Skin epidermis (tissue), 12 donors: ENCODE measurements around the gene GBA3.

Experiments used
- H3K27ac ChIP-seq, 21 experiments: fragments of 200-600 bp; sonication (generic) in 11 of 21; one replicate each; pipeline ENCODE4 v1.5.0; 2020; ENCODE audit warnings: mild to moderate bottlenecking in 3 of 21, inconsistent platforms in 2 of 21, moderate library complexity in 2 of 21
- H3K4me3 ChIP-seq, 7 experiments: fragments of 200-600 bp; sonication (generic) in 2 of 7; one replicate each; pipeline ENCODE4 v1.5.0; 2020; ENCODE audit warnings: inconsistent platforms in 2 of 7, mild to moderate bottlenecking in 2 of 7, moderate library complexity in 1 of 7

Gene GBA3

DNA sequence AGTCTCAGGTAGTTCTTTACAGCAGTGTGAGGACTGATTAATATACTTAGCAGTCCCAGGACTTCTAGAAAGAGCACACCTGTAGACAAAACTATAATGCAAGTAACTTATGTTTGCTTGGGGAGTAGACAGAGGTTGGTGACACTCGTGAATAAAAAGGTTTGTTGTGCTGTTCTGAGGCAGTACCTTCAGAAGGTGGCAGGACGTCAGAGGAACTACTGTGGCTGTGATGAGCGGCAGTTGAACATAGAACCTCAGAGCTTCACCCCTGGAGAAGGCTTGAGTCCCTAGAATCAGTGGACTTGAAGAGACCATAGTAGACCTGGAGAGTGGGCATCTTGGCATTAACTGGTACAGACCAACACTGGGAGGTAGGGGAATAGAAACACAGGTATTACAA is 3.3 kb upstream of the GBA3 start:
- Histone ChIP-seq H3K4me3 (no peak overlapping the region), H3K27ac (no peak overlapping the region)

DNA sequence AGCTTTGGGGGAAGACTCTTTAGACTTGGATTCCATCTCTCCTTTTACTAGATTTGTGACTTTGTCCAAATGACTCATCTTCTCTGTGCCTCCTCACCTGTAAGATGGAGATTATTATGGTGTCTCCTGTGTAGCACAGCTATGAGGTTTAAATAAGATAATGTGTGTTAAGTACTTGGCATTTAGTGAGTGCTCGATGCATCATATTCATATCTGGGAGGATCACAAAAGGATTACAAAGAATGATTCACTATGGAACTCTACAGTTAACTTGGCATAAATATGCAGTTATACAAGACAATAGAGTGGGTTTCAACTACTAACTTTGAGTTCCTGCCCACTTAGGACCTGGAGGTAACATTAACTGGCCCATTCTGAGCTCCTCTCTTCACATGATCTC is 2.3 kb downstream of the GBA3 start:
- no peak overlapping the region for H3K4me3 ChIP-seq
- H3K27ac ChIP-seq, result no peak overlapping the region

DNA sequence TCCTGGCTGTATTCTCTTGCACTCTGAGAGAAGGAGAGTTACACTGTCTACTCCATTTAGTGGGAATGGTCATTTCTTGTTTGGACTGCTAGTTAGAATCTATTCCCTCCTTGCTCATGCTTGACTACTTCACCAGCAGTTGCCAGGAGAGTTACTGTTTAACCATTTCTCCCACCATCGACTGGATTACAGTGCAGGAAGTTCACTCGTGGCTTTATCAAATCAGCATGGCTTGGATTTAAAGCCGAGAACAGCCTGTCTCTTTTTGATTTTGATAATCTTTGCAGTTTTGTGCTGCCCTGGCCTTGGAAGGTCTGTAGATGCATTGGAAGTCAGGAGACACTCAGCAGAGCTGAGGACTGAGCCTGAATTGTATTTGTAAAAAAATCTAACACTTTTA is 3.2 kb downstream of the GBA3 start:
- no peak overlapping the region for H3K27ac ChIP-seq
- H3K4me3 ChIP-seq, result no peak overlapping the region

DNA sequence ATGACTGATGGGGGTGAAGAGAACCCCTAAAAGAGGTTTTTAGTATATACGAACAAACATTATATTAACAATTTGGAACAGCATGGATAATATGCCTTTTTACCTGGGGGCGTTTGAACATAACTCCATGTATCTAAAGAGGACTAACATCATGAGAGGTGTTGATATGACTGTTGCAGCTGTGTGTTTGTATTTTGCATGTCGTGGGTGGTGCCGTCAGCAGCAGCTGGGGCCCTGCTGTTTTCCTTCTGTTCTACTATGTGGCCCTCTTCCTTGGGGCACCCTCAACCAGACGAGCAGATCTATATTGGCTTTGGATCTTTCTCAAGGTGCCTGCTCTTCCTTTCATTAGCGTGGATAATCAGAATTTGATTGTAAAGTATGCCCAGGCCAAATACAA is 11.2 kb downstream of the GBA3 start:
- Histone ChIP-seq H3K4me3 (no peak overlapping the region), H3K27ac (no peak overlapping the region)

DNA sequence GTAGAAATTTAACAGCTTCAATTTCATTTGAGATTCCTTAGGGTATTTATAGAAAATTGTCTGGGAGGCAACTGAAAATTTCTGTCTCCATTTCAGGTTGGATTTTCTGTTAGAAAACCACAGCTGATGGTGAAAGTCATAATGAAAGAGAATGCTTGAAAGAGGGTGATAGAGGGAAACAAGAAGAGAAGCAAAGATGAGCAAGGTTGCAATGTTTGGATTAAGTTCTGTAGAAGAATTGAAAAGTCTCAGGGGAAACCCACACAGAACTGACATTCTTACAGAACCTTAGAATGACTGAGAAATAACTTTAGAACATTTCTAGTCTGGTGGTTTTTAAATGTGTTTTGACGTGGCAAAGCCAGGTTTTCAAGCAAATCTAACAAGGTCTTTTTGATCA is 14.7 kb downstream of the GBA3 start:
- Histone ChIP-seq H3K27ac (no peak overlapping the region), H3K4me3 (no peak overlapping the region)

DNA sequence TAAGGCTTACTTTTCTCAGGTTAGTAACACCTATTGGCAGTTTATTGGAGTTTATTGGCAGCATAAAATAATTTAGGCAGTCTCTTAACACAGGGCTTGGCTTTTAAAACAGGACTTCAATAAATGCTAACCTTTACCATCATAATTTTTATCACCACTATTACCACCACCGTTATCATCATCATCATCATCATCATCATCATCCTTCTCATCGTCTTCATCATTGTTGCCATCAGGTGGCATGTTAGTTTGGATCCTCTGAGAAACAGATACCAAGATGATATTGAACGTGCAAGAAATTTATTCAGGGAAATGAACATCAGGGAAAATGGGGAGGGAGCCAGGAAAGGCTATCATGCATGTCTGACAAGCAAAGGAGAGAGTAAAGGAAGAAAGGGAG is 16.2 kb downstream of the GBA3 start:
- no peak overlapping the region for H3K27ac ChIP-seq
- no peak overlapping the region for H3K4me3 ChIP-seq

DNA sequence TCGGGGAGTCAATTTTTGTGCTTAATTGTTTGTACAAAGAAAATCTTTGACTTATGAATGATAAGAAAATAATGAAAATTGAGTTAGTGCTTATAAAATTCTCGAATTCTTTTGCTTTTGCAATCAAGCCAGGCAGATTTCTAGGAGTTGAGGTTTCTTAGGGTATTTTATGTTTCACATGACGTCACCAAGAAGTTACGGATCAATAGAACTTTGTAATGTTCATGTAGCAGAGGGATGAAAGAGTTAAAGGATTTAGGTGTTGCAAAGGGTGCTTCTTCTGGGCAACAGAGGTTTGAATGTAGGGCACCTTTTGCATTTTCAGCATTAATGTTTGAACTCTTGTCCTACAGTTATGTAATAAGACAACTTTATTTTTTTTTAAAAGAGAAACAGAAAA is 19.4 kb downstream of the GBA3 start:
- Histone ChIP-seq H3K27ac (no peak overlapping the region), H3K4me3 (no peak overlapping the region)

DNA sequence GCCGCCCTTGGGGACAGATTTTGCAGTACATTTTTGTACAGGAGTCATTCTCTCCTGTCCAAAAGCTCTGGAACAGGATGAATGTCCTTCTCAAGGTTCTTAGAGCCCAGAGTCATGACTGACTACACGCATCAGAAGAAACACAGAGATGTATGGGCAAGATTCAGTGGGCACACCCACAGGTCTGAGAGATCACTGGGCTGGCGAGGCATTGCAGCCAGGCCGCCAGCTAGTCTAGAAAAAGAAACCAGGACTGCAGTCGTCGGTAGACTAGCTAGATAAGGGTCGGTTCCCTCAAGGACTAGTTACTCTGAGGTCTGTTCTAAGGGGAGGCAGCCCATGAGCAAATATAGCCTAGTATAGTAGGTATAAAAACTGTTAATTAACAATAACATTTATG is 19.8 kb downstream of the GBA3 start:
- H3K4me3 ChIP-seq, result no peak overlapping the region

DNA sequence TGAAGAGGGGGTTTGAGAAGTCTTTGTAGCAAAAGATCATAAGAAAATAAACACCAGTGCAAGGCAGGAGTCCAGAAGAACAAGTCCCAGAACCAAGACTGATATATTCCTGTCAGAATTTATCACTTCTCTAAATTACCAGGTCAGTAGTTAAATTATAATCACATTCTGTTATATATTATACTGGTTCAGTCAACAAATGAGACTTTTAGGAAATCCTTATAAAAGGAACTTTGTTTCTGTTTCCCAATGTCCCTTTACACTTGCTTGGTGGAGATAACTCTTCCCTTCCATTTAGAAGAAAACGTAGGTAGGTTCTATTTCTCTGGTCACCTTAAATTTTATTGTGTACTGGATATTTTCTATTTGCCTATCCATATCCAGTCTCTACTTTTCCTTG is 21.1 kb downstream of the GBA3 start:
- H3K27ac ChIP-seq, result no peak overlapping the region

More for the DNA sequence above, 19.8 kb downstream of the GBA3 start:
- no peak overlapping the region for H3K27ac ChIP-seq

DNA sequence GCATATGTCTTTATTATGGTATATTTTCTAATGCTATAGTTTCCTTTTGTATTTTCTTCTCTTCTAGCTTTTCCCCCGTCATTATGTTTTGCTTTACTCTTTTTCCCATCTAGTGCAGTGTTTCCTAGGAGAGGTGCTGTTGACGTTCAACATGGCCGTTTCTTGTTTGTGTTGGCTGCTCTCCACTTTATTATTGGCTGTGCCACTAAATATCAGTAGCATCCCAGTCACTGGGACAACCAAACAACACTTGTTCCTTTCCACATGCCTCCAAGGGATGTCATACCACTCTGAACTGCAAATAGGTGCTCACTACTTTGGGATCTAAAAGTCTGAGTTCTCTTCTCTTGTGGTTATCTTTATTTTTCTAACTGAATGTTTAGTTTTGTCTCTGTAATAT is 26.5 kb downstream of the GBA3 start:
- Histone ChIP-seq H3K27ac (no peak overlapping the region), H3K4me3 (no peak overlapping the region)

More for the DNA sequence above, 21.1 kb downstream of the GBA3 start:
- no peak overlapping the region for H3K4me3 ChIP-seq

DNA sequence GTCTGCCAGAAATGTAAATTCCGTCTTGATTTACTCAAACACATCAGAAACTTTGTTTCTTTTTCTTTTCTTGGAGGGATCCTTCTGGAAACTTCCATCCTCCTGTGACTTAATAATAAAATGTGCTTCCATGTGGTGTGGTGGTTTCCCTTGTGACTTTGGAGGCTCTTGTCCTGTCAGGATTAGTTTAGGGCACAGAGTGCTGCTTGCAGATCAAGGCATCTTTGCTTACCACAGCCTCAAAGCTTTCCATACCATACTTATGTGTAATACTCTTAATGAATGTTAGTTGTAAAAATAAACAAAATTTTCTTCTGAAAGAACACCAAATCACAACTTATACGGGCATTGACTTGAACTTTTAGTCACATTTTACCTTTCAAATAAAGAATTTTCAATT is 27.4 kb downstream of the GBA3 start:
- no peak overlapping the region for H3K27ac ChIP-seq
- H3K4me3 ChIP-seq, result no peak overlapping the region

DNA sequence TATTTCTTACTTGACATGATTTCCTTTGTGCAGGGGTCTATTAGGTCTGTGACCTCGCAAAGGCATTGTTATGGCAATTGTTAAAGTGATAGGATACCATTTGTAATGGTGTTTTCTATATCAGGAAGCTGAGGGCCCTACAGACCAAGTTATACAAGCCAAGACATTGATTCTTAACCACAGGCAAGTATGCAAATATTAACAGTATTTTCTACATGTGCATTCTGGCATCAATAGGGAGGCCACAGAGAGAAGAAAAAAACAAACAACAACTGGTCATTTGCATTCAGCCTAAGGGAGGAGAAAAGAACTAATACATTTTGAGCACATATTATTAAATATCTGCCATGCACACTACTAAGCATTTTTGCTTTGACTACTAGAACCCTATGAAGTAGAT is 28.5 kb downstream of the GBA3 start:
- Histone ChIP-seq H3K27ac (no peak overlapping the region), H3K4me3 (no peak overlapping the region)

DNA sequence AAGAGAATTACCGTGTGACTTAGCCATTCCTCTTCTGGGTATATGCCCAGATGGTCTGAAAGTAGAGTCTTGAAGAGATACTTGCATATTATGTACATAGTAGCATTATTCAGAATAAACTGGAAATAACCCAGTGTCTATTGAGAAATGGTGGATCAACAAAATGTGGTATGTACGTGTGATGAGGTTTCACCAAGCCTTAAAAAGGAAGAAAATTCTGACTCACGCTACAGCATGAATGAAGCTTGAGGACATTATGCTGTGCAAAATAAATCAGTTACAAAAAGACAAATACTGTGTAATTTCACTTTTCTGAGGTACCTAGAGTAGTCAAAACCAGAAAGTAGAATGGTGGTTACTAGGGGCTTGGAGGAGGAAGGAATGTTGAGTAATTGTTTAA is 37.3 kb downstream of the GBA3 start:
- H3K4me3 ChIP-seq, result no peak overlapping the region

DNA sequence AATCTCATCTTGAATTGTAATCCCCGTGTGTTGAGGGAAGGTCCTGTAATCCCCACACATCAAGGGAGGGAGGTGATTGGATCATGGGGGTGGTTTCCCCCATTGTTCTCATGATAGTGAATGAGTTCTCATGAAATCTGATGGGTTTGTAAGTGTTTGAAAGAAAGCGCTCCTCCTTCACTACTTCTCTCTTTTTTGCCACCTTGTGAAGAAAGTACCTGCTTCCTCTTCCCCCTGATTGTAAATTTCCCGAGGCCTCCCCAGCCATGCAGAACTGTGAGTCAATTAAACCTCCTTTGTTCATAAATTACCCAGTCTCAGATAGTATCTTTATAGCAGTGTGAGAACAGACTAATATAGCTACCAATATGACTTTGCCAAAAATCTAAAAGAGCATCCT is 41.1 kb downstream of the GBA3 start:
- no peak overlapping the region for H3K27ac ChIP-seq
- no peak overlapping the region for H3K4me3 ChIP-seq

More for the DNA sequence above, 37.3 kb downstream of the GBA3 start:
- H3K27ac ChIP-seq, result no peak overlapping the region

DNA sequence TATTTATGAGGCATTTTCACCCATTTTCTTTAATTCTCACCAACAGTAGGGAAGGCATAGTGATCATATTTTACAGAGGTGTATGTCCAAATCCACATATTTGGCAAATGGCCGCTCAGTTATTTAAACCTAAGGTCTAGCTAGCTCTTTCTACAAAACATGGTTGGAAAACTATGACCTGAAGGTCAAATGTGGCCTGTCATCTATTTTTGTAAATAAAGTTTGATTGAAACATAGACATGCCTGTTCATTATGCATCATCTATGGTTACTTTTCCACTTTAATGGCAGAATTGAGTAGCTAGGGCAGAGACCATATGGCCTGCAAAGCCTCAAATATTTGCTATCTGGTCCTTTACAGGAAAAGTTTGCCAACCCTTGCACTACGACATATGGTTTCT is 44.2 kb downstream of the GBA3 start:
- H3K27ac ChIP-seq, result no peak overlapping the region
- no peak overlapping the region for H3K4me3 ChIP-seq

DNA sequence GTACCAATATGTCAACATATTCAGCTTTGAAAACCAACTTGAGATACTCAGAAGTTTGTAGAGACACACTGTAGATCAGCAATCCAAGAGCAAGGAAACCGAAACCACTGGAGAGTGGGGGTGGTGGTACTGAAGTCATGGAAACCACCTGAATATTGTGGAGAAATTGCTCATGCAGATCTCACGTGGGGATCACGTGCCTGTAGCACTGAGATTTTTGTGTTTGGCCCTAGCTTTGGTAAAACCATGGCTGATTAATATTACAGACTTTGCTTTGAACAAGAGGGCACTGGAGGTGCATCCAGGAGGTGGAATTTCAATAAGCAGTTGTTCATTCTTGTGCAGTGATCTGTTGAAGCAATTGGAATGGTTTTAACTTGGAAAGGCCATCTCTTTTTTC is 47.2 kb downstream of the GBA3 start:
- Histone ChIP-seq H3K4me3 (no peak overlapping the region), H3K27ac (no peak overlapping the region)

DNA sequence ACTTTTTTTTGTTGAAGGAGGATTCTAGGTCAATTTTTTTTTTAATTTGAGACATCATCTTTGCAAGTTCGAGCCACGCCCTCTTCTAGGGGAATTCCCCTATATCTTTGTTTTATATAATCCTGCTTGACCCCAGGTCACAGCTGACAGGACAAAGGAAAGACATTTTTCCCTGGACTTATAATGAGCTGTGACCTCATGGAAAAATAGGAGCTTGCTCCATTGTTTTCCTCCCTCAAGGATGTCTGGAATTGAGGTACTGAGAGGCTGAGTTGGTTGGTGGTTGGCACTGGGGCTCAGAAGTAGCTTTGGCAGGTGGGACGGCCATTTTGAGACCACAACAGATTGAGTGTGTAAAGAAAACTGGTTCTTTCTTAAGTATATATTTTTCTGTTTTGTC is 49.0 kb downstream of the GBA3 start:
- no peak overlapping the region for H3K4me3 ChIP-seq
- no peak overlapping the region for H3K27ac ChIP-seq

DNA sequence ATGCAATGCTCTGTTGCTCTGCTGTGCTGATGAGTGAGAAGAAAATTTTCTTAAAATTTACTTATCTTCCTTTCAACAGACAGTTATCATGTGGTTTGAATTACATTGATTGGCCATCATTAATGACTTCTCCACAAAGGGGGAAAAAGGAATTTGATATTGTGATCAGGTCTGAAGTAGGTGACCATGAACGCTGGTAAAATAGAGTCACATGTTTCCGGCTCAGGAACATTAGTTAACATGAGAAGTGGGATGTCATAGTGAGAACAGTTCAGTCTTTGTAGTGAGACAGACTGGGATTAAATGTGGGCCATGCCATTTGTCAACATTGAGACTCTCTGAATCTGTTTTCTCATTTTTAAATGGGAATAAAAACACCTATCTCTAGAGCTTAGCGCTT is 50.6 kb downstream of the GBA3 start:
- no peak overlapping the region for H3K27ac ChIP-seq
- no peak overlapping the region for H3K4me3 ChIP-seq

DNA sequence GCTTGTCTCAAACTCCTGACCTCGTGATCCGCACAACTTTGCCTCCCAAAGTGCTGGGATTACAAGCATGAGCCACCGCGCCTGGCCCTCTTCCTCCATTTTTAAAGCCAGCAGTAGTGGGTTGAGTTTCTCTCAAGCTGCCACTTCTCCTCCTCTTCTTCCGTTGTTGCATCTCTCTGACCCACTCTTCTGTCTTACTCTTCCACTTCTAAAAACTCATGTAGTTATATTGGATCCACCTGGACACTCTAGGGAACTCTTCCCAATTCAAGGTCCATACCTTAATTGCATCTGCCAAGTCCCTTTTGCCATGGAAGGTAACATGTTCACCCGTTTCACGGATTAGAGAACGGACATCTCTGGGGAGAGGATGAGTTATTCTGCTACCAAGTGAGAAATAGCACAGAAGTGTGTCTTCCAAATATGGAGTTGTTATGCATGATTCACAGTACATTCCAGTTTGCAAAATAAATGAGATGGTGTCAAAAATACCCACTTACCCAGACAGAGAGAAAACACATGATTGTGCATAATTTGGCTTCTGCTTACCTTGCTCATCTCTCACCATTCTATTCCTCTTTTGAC is 51.8 kb downstream of the GBA3 start:
- Histone ChIP-seq H3K27ac (no peak overlapping the region), H3K4me3 (no peak overlapping the region)

DNA sequence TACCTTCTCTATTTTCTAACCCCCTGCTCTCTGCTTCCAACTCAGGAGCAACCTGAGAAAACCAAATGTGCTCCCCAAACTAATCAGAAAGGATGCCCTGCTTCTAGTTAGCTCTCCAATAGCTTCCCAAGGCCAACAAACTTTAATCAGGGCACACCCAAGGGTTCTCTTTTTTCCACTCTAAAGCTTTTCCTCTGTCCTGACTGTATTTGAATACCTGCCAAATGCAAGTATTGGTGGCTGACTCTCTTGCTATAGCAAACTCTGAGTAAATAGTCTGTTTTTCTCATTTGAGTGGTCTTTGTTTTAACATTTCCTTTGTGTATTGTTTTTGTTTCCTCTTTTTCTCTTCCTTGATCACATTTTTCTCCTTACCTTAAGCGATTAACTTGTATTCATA is 52.5 kb downstream of the GBA3 start:
- no peak overlapping the region for H3K4me3 ChIP-seq
- H3K27ac ChIP-seq, result no peak overlapping the region

DNA sequence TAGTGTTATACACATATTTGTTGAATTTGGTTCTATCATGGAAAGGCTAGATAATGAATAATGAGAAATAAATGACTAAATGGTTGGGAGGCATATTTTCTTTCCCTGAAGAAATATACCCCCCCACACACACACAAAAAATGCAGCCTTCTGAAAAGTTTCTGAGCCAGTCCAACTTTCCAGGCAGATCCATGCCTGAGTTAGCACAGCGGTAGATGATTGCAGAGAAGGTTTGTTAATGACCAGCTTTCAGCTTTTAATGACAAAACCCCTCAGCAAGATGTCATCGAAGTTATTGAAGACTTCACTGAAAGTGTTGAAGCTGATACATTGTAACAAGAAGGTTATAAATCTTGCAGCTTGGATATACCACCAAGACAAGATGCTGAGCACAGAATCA is 61.4 kb downstream of the GBA3 start:
- H3K27ac ChIP-seq, result no peak overlapping the region
- H3K4me3 ChIP-seq, result no peak overlapping the region

DNA sequence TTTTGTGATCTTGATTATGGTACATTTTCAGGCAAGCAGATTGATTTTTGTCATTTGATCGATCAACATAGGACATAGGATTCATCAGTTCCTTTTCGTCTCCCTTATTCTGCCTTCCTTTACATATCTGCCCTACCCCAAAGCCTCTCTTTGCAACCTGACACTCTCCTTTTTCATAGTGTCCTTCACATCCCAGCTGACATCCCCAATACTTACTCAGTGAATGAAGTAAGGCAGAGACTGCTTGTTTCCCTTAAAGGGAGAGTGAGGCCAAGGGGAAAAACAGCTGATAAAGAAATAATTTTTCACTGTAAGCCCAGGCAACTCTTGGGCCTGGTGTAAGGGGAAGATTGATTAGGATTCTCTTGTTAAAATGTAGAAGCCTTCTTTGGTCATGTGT is 69.8 kb downstream of the GBA3 start:
- Histone ChIP-seq H3K27ac (no peak overlapping the region), H3K4me3 (no peak overlapping the region)

DNA sequence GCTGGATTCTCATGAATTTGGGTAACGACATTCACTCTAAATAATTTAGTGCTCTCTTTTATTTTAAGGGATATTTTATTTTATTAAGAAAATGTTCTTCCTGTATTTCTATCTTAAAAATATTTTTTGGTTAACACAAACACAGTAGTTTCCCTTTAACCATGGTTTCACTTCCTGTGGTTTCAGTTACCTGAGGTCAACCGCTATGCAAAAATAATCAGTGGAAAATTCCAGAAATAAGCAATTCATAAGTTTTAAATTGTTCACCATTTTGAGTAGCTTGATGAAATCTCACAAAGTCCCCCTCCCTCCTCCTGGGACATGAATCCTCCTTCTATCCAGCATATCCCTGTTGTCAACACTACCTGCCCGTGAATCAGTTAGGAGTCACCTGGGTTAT is 71.4 kb downstream of the GBA3 start:
- Histone ChIP-seq H3K4me3 (no peak overlapping the region), H3K27ac (no peak overlapping the region)
